Pons (tissue), 1 donor: ENCODE results near the gene RPA1.
A peak's percentile ranks its signal among the peaks of the same experiment; 100 is the strongest.
"Not testable (repeated sequence)": the region's sequence is repeated elsewhere in the genome, so short reads cannot be mapped to it uniquely, and the experiment has no call there.

Experiments used
- DNase-seq: peaks from one replicate; pipeline ENCODE4 v3.0.0-alpha.2; 2016; ENCODE audit warnings: low spot score

Gene RPA1

GRCh38 chr17:1880851-1881630, 51.2 kb downstream of the RPA1 start:
- peak; percentile 94 for DNase-seq

- peak; percentile 12 for DNase-seq
Measured at GRCh38 chr17:1882836-1883235, 53.0 kb downstream of the RPA1 start.

GRCh38 chr17:1883536-1883935, 53.7 kb downstream of the RPA1 start:
- DNase-seq = no peak

- no peak for DNase-seq
Measured at GRCh38 chr17:1888741-1889140, 58.9 kb downstream of the RPA1 start.

GRCh38 chr17:1890758-1891450, 61.1 kb downstream of the RPA1 start:
- no peak for DNase-seq

- no peak for DNase-seq
Measured at GRCh38 chr17:1894753-1895339, 65.0 kb downstream of the RPA1 start.

GRCh38 chr17:1895479-1895878, 65.7 kb downstream of the RPA1 start:
- DNase-seq = not testable (repeated sequence)

GRCh38 chr17:1896243-1897104, 66.7 kb downstream of the RPA1 start:
- DNase-seq = no peak

- DNase-seq = no peak
Measured at GRCh38 chr17:1897105-1897656, 67.4 kb downstream of the RPA1 start.

GRCh38 chr17:1898332-1898731, 68.5 kb downstream of the RPA1 start:
- no peak for DNase-seq

GRCh38 chr17:1898872-1899271, 69.1 kb downstream of the RPA1 start:
- DNase-seq = no peak

GRCh38 chr17:1899403-1900000, 69.7 kb downstream of the RPA1 start:
- DNase-seq = no peak

GRCh38 chr17:1904273-1905182, 74.7 kb downstream of the RPA1 start:
- DNase-seq = no peak

GRCh38 chr17:1905190-1905913, 75.5 kb downstream of the RPA1 start:
- DNase-seq = no peak

- no peak for DNase-seq
Measured at GRCh38 chr17:1906662-1907101, 76.9 kb downstream of the RPA1 start.

GRCh38 chr17:1907216-1907631, 77.4 kb downstream of the RPA1 start:
- DNase-seq = no peak

GRCh38 chr17:1907909-1908698, 78.3 kb downstream of the RPA1 start:
- no peak for DNase-seq

- peak; percentile 62 for DNase-seq
Measured at GRCh38 chr17:1908699-1909309, 79.0 kb downstream of the RPA1 start.
